Right cardiac atrium (tissue), 5 donors: ENCODE results near the gene PRDM11. TPM values are rescaled to one million over a fixed set of nuclear protein-coding genes. Genes with fewer than 3 reads are reported as not detected.

ENCODE experiments used
- ATAC-seq, 2 donors: fragments of 200-7000 bp; cut with Tn5 transposase; one replicate each; pipeline versions ENCODE4 v1.8.0 to v1.9.1; 2020; ENCODE audit warnings: moderate library complexity in 2 of 2, mild to moderate bottlenecking in 1 of 2
- DNase-seq, 3 donors: peaks; one replicate each; pipeline ENCODE4 v3.0.0-alpha.2; 2020
- H3K27ac ChIP-seq: one replicate; pipeline ENCODE4 v1.5.1; 2013; ENCODE audit warnings: mild to moderate bottlenecking, low read length, control low read depth, moderate library complexity
- H3K27me3 ChIP-seq: one replicate; pipeline ENCODE4 v1.6.1; 2013; ENCODE audit not compliant: control insufficient read depth, insufficient read depth
- H3K4me1 ChIP-seq: one replicate; pipeline ENCODE4 v1.6.1; 2013; ENCODE audit warnings: low read length; ENCODE audit not compliant: control insufficient read depth, insufficient read depth
- H3K4me3 ChIP-seq: one replicate; pipeline ENCODE4 v1.5.1; 2013; ENCODE audit warnings: low read length, control low read depth
- H3K9me3 ChIP-seq: one replicate; pipeline ENCODE4 v1.6.1; 2013; ENCODE audit warnings: low read length; ENCODE audit not compliant: control insufficient read depth
- WGBS: extraction: QIAGEN DNeasy Blood & Tissue Kit; methylation state at CpG from one replicate; pipeline ENCODE4 v1.1.7; 2013; 5-methylcytosine and 5-hydroxymethylcytosine counted together
- intact Hi-C, 4 donors: fragments of 100-400 bp; cut with DNase I; formaldehyde crosslinking; loops; one replicate each; pipeline versions ENCODE4 v1.11.0 to v1.14.0; 2022 to 2023
- polyA plus RNA-seq: library from polyadenylated mRNA; stranded (reverse); fragments of 200-250 nt; gene quantifications from one replicate; pipeline ENCODE4 v1.2.3, GENCODE V29; 2013
- total RNA-seq, 4 donors: library from RNA; stranded (reverse); fragmentation: NEBNext Ultra II Directional; extraction: Animal tissue kit (Norgen Biotek cat#: 25700); gene quantifications; one replicate each; pipeline ENCODE4 v1.2.1, GENCODE V29; 2021
- donor health status: healthy with polysubstance abuse.
- donor health status: DM: no; HTN: yes; CAD: no.
- donor health status: DM: no; HTN: no; CAD: no.
- donor health status: DM: no; HTN: yes; CAD: no; lungs with severe emphysema.
- donor health status: DM: yes; HTN: yes; CAD: no.

PRDM11 gene
- total and polyA plus RNA-seq, 5 donors = 9.5 to 33.9 (median 28.7) TPM

DNA sequence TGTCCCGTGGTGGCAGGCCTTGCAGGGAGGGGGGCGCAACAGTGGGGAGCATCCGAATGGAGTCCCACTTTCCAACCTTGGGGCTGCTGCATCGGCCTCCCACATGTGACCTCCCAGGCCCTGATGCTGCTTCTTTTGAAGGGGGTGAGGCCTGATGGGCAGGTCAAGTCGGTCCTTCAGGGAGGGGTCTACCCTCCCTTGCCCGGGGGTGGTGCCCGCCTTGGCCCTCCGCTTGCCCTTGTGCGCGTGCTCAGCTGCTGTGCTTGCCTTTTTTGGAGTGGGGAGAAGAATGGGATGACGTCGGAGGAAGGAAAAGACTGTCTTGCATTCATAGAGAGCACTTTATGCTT lies 66.9 kb downstream of the PRDM11 start:
- no peak overlapping the region for H3K27ac ChIP-seq
- no peak for ATAC-seq
- H3K27me3 ChIP-seq = no peaks in the 10 kb centered on the region
- DNase-seq = no peak
- 82% methylated on average over 12 of the region's 12 CpGs for WGBS
- no peak overlapping the region for H3K4me3 ChIP-seq
- intact Hi-C loops = loop anchor here in 1 of 4 donors (10.0 kb wide), 1 partner anchor 68 kb away; the partner anchor contains the start of gene PRDM11
- H3K9me3 ChIP-seq = no peaks in the 10 kb centered on the region
- peaks cover 19% of the 10 kb centered on the region for H3K4me1 ChIP-seq

- WGBS = 97% methylated on average over 1 of the region's 1 CpG
- Histone ChIP-seq H3K27ac (no peak overlapping the region), H3K4me3 (no peak overlapping the region), H3K27me3 (no peaks in the 10 kb centered on the region), H3K4me1 (peaks cover 16% of the 10 kb centered on the region), H3K9me3 (no peaks in the 10 kb centered on the region)
- ATAC-seq (no peak), DNase-seq (no peak)
- intact Hi-C loops = loop anchor here in 1 of 4 donors (10.0 kb wide), 1 partner anchor 69 kb away; the partner anchor contains the start of gene PRDM11
Observed at GRCh38 chr11:45213717-45214116, 67.3 kb downstream of the PRDM11 start.

DNA sequence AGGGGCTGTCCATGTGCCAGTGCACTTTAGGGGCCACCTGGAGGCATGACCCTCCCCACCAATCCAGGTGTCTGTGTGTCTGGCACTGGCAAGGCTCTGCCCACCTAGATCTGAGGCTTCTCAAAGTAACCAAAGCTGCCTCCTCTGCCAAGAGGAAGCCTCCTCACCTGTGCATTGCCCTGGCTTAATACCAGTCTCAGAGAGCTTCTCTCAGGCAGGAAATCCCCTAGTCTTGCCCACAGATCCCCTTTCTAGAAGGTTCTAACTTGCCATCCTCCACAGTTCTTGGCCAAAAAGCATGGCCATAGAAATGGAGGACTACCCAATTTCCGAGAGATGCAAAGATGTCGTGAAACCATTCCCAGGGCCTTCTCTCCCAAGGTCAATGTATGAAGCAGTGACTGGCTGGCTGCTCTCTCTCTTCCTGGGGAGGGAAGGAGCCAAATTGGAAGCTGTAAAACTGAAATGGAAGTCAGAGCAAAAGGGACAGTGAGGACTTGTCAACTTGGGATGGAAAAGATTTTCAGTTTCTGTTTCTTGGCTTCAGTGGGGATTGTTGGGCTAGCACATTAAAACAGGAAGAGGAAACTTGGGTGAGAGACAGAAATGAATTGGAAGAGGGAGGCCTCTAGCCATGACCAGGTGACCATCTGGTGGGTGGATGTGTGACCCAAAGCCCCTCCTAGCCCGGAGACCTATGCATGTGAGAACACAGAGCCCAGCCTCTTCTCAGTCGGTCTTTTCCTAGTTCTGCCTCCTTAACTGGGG lies 68.8 kb downstream of the PRDM11 start:
- intact Hi-C loops = loop anchor here in 1 of 4 donors (10.0 kb wide), 1 partner anchor 70 kb away; the partner anchor contains the start of gene PRDM11
- no peaks in the 10 kb centered on the region for H3K9me3 ChIP-seq
- no peak for ATAC-seq
- no peak for DNase-seq
- 60% methylated on average over 4 of the region's 4 CpGs for WGBS
- peaks cover 8% of the 10 kb centered on the region for H3K4me1 ChIP-seq
- H3K4me3 ChIP-seq = no peak overlapping the region
- H3K27me3 ChIP-seq = no peaks in the 10 kb centered on the region
- H3K27ac ChIP-seq = peak overlapping the region; percentile 34

- Histone ChIP-seq H3K27ac (no peak overlapping the region), H3K9me3 (no peaks in the 10 kb centered on the region), H3K4me1 (peaks cover 2% of the 10 kb centered on the region), H3K4me3 (no peak overlapping the region), H3K27me3 (no peaks in the 10 kb centered on the region)
- ATAC-seq (no peak), DNase-seq (no peak)
- intact Hi-C loops = loop anchor here in 1 of 4 donors (10.0 kb wide), 1 partner anchor 71 kb away; the partner anchor contains the start of gene PRDM11
- WGBS = 100% methylated on average over 1 of the region's 1 CpG
Observed at GRCh38 chr11:45216031-45216430, 69.6 kb downstream of the PRDM11 start.

GRCh38 chr11:45216901-45217300 lies 70.5 kb downstream of the PRDM11 start:
- ATAC-seq = no peak
- 57% methylated on average over 2 of the region's 2 CpGs for WGBS

GRCh38 chr11:45217991-45218390 lies 71.6 kb downstream of the PRDM11 start:
- Histone ChIP-seq H3K27ac (no peak overlapping the region), H3K9me3 (no peaks in the 10 kb centered on the region), H3K4me3 (no peak overlapping the region), H3K4me1 (no peaks in the 10 kb centered on the region), H3K27me3 (no peaks in the 10 kb centered on the region)
- no peak for ATAC-seq
- 85% methylated on average over 2 of the region's 2 CpGs for WGBS
- no peak for DNase-seq
- intact Hi-C loops = loop anchor here in 1 of 4 donors (10.0 kb wide), 1 partner anchor 73 kb away; the partner anchor contains the start of gene PRDM11

More at GRCh38 chr11:45216901-45217300, 70.5 kb downstream of the PRDM11 start:
- intact Hi-C loops = loop anchor here in 1 of 4 donors (10.0 kb wide), 1 partner anchor 72 kb away; the partner anchor contains the start of gene PRDM11
- Histone ChIP-seq H3K27me3 (no peaks in the 10 kb centered on the region), H3K9me3 (no peaks in the 10 kb centered on the region), H3K27ac (no peak overlapping the region), H3K4me3 (no peak overlapping the region), H3K4me1 (no peaks in the 10 kb centered on the region)
- DNase-seq = no peak

- 96% methylated on average over 4 of the region's 4 CpGs for WGBS
- ATAC-seq = no peak
- no peaks in the 10 kb centered on the region for H3K27me3 ChIP-seq
- DNase-seq = no peak
- no peak overlapping the region for H3K4me3 ChIP-seq
- no peaks in the 10 kb centered on the region for H3K9me3 ChIP-seq
- H3K4me1 ChIP-seq = no peaks in the 10 kb centered on the region
- no peak overlapping the region for H3K27ac ChIP-seq
- intact Hi-C loops = loop anchor here in 1 of 4 donors (10.0 kb wide), 1 partner anchor 74 kb away; the partner anchor contains the start of gene PRDM11
Observed at GRCh38 chr11:45218705-45219104, 72.3 kb downstream of the PRDM11 start.

DNA sequence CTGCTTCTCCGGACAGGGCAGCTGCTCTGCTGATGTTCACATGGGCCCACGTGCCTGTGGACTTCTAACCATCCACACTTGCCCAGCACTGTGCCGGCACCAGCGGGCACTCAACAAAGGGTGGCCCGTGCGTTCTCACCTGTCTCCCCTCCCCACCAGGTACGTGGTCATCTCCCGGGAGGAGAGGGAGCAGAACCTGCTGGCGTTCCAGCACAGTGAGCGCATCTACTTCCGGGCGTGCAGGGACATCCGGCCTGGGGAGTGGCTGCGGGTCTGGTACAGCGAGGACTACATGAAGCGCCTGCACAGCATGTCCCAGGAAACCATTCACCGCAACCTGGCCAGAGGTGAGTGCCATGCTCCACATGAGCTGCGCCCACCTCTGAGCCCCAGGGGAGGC lies 73.0 kb downstream of the PRDM11 start:
- H3K4me1 ChIP-seq = no peaks in the 10 kb centered on the region
- H3K4me3 ChIP-seq = no peak overlapping the region
- no peaks in the 10 kb centered on the region for H3K9me3 ChIP-seq
- ATAC-seq = no peak
- DNase-seq = no peak
- intact Hi-C loops = loop anchor here in 1 of 4 donors (10.0 kb wide), 1 partner anchor 75 kb away; the partner anchor contains the start of gene PRDM11
- no peak overlapping the region for H3K27ac ChIP-seq
- 96% methylated on average over 18 of the region's 18 CpGs for WGBS
- H3K27me3 ChIP-seq = no peaks in the 10 kb centered on the region

GRCh38 chr11:45223496-45223895 lies 77.1 kb downstream of the PRDM11 start:
- Histone ChIP-seq H3K9me3 (no peaks in the 10 kb centered on the region), H3K27ac (no peak overlapping the region), H3K4me1 (no peaks in the 10 kb centered on the region), H3K4me3 (no peak overlapping the region), H3K27me3 (no peaks in the 10 kb centered on the region)
- ATAC-seq = no peak
- 97% methylated on average over 5 of the region's 5 CpGs for WGBS
- no peak for DNase-seq
- intact Hi-C loops = no loop called here

GRCh38 chr11:45224766-45225165 lies 78.3 kb downstream of the PRDM11 start:
- WGBS = 93% methylated on average over 11 of the region's 11 CpGs
- intact Hi-C loops = no loop called here

DNA sequence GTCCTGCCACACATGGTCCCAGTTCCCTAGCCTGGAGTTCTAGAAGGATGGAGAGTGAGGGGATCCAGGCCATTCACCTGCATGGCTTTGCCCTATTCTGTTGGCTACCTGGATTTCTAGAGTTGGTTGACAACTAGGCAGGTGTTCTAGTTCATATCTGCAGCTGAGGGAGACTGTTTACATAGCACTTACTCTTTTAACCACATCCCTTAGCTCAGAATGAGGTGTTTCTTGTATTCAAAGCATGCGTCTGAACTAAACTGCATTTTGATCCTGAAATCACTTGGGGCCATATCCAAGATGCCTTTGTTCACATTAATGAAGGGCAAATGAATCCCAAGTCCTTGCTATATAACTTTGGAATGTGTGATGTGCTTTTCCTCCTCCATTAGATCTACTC lies 78.8 kb downstream of the PRDM11 start:
- intact Hi-C loops = no loop called here
- WGBS = 94% methylated on average over 1 of the region's 1 CpG
- ATAC-seq = no peak
- H3K4me1 ChIP-seq = no peaks in the 10 kb centered on the region
- no peak overlapping the region for H3K27ac ChIP-seq
- no peak overlapping the region for H3K4me3 ChIP-seq
- H3K9me3 ChIP-seq = no peaks in the 10 kb centered on the region
- DNase-seq = no peak
- H3K27me3 ChIP-seq = no peaks in the 10 kb centered on the region

More at GRCh38 chr11:45224766-45225165, 78.3 kb downstream of the PRDM11 start:
- ATAC-seq = no peak
- H3K27ac ChIP-seq = no peak overlapping the region
- no peaks in the 10 kb centered on the region for H3K27me3 ChIP-seq
- H3K4me3 ChIP-seq = no peak overlapping the region
- no peaks in the 10 kb centered on the region for H3K9me3 ChIP-seq
- no peaks in the 10 kb centered on the region for H3K4me1 ChIP-seq
- no peak for DNase-seq
